ENCODE data around the gene TMPRSS3.

Gene TMPRSS3

DNA sequence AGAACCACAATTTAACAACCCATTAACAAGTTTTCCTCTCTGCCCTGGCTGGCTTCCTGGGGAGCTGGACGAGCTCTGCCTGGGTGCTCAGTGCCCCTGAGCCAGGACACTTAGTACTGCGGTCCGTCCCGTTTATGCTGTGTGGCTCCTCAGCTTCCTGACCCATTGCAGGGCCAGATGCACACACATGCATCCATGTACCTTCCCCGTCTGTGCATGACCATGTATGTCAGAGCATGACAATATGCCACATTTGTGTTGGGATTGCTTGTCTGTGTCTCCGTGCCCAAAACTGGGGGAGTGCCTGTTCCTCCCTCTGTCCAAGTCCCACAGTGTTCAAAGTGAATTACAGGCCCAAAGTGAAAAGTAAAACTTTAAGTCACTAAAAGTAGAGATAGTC lies 71.0 kb downstream of the TMPRSS3 start:
- no peak for TF ChIP-seq NFIC (IDR thresholded peaks at IDR 0.05)
- no peak for TF ChIP-seq TAF1 (IDR thresholded peaks at IDR 0.05; ENCODE audit: low read depth)
- TF ChIP-seq EGR1 (IDR thresholded peaks at IDR 0.05): no peak
- no peak for TF ChIP-seq CREB1 (IDR thresholded peaks at IDR 0.05; ENCODE audit: low read depth)
- no peak for TF ChIP-seq TEAD4 (IDR thresholded peaks at IDR 0.05)
- TF ChIP-seq YY1 (IDR thresholded peaks at IDR 0.05; ENCODE audit: low read depth): no peak
- TF ChIP-seq EP300 (IDR thresholded peaks at IDR 0.05; ENCODE audit: borderline replicate concordance): no peak
- TF ChIP-seq, protein P1, sequence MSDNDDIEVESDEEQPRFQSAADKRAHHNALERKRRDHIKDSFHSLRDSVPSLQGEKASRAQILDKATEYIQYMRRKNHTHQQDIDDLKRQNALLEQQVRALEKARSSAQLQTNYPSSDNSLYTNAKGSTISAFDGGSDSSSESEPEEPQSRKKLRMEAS (IDR thresholded peaks at IDR 0.05): no peak
- TF ChIP-seq CEBPB (IDR thresholded peaks at IDR 0.05): no peak
- TF ChIP-seq, protein P2, sequence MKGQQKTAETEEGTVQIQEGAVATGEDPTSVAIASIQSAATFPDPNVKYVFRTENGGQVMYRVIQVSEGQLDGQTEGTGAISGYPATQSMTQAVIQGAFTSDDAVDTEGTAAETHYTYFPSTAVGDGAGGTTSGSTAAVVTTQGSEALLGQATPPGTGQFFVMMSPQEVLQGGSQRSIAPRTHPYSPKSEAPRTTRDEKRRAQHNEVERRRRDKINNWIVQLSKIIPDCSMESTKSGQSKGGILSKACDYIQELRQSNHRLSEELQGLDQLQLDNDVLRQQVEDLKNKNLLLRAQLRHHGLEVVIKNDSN (IDR thresholded peaks at IDR 0.05): no peak
- TF ChIP-seq ZBTB7A (IDR thresholded peaks at IDR 0.05; ENCODE audit: low read depth): no peak
- TF ChIP-seq FOXM1 (IDR thresholded peaks at IDR 0.05; ENCODE audit: borderline replicate concordance, low read depth): no peak
- no peak for TF ChIP-seq RAD21 (IDR thresholded peaks at IDR 0.05; ENCODE audit: low read depth)
- TF ChIP-seq, protein P3, sequence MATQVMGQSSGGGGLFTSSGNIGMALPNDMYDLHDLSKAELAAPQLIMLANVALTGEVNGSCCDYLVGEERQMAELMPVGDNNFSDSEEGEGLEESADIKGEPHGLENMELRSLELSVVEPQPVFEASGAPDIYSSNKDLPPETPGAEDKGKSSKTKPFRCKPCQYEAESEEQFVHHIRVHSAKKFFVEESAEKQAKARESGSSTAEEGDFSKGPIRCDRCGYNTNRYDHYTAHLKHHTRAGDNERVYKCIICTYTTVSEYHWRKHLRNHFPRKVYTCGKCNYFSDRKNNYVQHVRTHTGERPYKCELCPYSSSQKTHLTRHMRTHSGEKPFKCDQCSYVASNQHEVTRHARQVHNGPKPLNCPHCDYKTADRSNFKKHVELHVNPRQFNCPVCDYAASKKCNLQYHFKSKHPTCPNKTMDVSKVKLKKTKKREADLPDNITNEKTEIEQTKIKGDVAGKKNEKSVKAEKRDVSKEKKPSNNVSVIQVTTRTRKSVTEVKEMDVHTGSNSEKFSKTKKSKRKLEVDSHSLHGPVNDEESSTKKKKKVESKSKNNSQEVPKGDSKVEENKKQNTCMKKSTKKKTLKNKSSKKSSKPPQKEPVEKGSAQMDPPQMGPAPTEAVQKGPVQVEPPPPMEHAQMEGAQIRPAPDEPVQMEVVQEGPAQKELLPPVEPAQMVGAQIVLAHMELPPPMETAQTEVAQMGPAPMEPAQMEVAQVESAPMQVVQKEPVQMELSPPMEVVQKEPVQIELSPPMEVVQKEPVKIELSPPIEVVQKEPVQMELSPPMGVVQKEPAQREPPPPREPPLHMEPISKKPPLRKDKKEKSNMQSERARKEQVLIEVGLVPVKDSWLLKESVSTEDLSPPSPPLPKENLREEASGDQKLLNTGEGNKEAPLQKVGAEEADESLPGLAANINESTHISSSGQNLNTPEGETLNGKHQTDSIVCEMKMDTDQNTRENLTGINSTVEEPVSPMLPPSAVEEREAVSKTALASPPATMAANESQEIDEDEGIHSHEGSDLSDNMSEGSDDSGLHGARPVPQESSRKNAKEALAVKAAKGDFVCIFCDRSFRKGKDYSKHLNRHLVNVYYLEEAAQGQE (IDR thresholded peaks at IDR 0.05; ENCODE audit: low read depth): no peak
- TF ChIP-seq TCF12 (IDR thresholded peaks at IDR 0.05; ENCODE audit: low read depth): no peak

Data from Ishikawa (cell line).